Endodermal cell (in vitro differentiated cells): ENCODE results near the gene USP49. TPM values are rescaled to one million over a fixed set of nuclear protein-coding genes. Genes with fewer than 3 reads are reported as not detected.

Source experiments
- DNase-seq: peaks from one replicate; pipeline ENCODE4 v3.0.0-alpha.2; 2017
- H3K27ac ChIP-seq: 2 replicates; pipeline ENCODE4 v1.5.1; 2013; ENCODE audit warnings: mild to moderate bottlenecking, low read depth, low read length, moderate library complexity
- H3K27me3 ChIP-seq: 2 replicates; pipeline ENCODE4 v1.6.1; 2013; ENCODE audit warnings: mild to moderate bottlenecking, low read length, moderate library complexity; ENCODE audit not compliant: insufficient read depth, control insufficient read depth, poor library complexity, severe bottlenecking
- H3K36me3 ChIP-seq: 2 replicates; pipeline ENCODE4 v1.7.0; 2013; ENCODE audit warnings: mild to moderate bottlenecking, low read length, moderate library complexity; ENCODE audit not compliant: control insufficient read depth, insufficient read depth
- H3K4me1 ChIP-seq: one replicate; pipeline ENCODE4 v1.7.0; 2013; ENCODE audit warnings: low read length; ENCODE audit not compliant: control insufficient read depth, insufficient read depth
- H3K4me3 ChIP-seq: 2 replicates; pipeline ENCODE4 v1.5.1; 2013; ENCODE audit warnings: mild to moderate bottlenecking, low read length, moderate library complexity
- H3K9ac ChIP-seq: 2 replicates; pipeline ENCODE4 v1.6.1; 2013; ENCODE audit warnings: mild to moderate bottlenecking, low read length, moderate library complexity; ENCODE audit not compliant: poor library complexity, severe bottlenecking; ENCODE audit errors: extremely low read depth
- H3K9me3 ChIP-seq: 2 replicates; pipeline ENCODE4 v1.6.1; 2013; ENCODE audit warnings: mild to moderate bottlenecking, low read length, moderate library complexity; ENCODE audit not compliant: control insufficient read depth
- H3K27ac Mint-ChIP-seq: 2 replicates; pipeline ENCODE4 v1.8.0; 2020; ENCODE audit warnings: mixed read lengths
- H3K27me3 Mint-ChIP-seq: 2 replicates; pipeline ENCODE4 v1.8.0; 2021; ENCODE audit warnings: mild to moderate bottlenecking, mixed read lengths; ENCODE audit not compliant: insufficient read depth
- H3K36me3 Mint-ChIP-seq: 2 replicates; pipeline ENCODE4 v1.8.0; 2020; ENCODE audit warnings: low read depth, mixed read lengths
- H3K4me1 Mint-ChIP-seq: 2 replicates; pipeline ENCODE4 v1.8.0; 2020; ENCODE audit warnings: mixed read lengths
- H3K4me3 Mint-ChIP-seq: 2 replicates; pipeline ENCODE4 v1.8.0; 2020; ENCODE audit warnings: mild to moderate bottlenecking, moderate library complexity, mixed read lengths
- H3K9me3 Mint-ChIP-seq: 2 replicates; pipeline ENCODE4 v1.8.0; 2020; ENCODE audit warnings: mild to moderate bottlenecking, mixed read lengths
- WGBS, 2 experiments: methylation state at CpG; one replicate each; pipeline versions ENCODE4 v1.1.5 to v1.1.7; 2013; ENCODE audit warnings: missing lambda C conversion rate in 2 of 2, mixed read lengths in 1 of 2; ENCODE audit not compliant: insufficient coverage in 1 of 2, insufficient read length in 1 of 2; 5-methylcytosine and 5-hydroxymethylcytosine counted together
- total RNA-seq, 2 donors: library from RNA; stranded (reverse); fragmentation: NEBNext Ultra II Directional in 1 of 2; extraction: Animal tissue kit (Norgen Biotek cat#: 25700) in 1 of 2; gene quantifications; 2 replicates in 1 of 2; 3 replicates in 1 of 2; pipeline ENCODE4 v1.2.1, GENCODE V29; 2021
- TF ChIP-seq, protein P1 (sequence below): fragments of 200-600 bp; sonication (generic); conservative IDR thresholded peaks from 2 replicates; pipeline ENCODE4 v1.5.0; 2021; ENCODE audit warnings: antibody characterized with exemption, mild to moderate bottlenecking

Gene USP49
- total RNA-seq, 2 donors from 2014 or later, result 14.0 to 18.9 TPM

DNA sequence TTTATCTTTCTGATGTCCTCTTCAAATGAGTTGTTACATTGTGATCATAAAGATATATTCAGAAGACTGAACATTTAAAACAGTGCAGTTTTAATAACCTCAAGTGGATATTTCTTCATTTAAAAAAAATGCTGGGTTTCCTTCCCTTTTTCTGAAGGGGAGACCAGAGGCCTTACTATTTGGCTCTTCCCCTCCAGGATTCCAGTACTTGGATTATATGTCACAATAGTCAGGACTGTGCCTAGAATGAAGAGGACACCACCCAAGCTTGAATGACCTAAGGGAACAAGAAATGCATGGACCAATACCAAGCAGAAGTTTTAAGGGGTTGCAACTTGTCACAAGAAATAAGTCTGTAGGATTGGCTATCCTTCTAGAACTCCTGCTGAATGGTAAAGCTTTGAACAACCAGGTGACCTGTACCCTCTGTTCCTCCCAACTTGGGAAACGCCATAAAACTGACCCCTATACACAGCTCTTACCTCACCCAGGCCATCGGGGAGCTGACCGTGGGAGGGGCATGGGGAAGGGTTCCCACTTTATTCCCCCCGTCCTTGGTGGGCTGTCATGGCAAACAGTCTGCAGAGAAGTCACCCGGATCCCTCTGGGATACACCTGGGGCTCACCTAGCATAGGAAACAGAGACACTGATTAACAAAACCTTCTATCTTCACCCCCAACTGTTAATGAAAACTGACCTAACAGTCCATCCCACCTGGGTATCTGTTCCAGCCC, 117.5 kb downstream of the USP49 start:
- H3K4me3 ChIP-seq, result no peak overlapping the region
- H3K27ac ChIP-seq, result no peak overlapping the region
- H3K4me1 Mint-ChIP-seq, result peaks cover 14% of the 10 kb centered on the region
- peaks cover 23% of the 10 kb centered on the region for H3K36me3 Mint-ChIP-seq
- H3K27me3 ChIP-seq, result peaks cover 19% of the 10 kb centered on the region
- H3K27ac Mint-ChIP-seq, result no peak overlapping the region
- H3K36me3 ChIP-seq, result peaks cover 25% of the 10 kb centered on the region
- no peak for DNase-seq
- no peak overlapping the region for H3K9ac ChIP-seq
- TF ChIP-seq, protein P1, sequence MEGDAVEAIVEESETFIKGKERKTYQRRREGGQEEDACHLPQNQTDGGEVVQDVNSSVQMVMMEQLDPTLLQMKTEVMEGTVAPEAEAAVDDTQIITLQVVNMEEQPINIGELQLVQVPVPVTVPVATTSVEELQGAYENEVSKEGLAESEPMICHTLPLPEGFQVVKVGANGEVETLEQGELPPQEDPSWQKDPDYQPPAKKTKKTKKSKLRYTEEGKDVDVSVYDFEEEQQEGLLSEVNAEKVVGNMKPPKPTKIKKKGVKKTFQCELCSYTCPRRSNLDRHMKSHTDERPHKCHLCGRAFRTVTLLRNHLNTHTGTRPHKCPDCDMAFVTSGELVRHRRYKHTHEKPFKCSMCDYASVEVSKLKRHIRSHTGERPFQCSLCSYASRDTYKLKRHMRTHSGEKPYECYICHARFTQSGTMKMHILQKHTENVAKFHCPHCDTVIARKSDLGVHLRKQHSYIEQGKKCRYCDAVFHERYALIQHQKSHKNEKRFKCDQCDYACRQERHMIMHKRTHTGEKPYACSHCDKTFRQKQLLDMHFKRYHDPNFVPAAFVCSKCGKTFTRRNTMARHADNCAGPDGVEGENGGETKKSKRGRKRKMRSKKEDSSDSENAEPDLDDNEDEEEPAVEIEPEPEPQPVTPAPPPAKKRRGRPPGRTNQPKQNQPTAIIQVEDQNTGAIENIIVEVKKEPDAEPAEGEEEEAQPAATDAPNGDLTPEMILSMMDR, result no peak
- H3K27me3 Mint-ChIP-seq, result peaks cover 28% of the 10 kb centered on the region
- no peaks in the 10 kb centered on the region for H3K4me1 ChIP-seq
- H3K4me3 Mint-ChIP-seq, result no peak overlapping the region
- no peaks in the 10 kb centered on the region for H3K9me3 Mint-ChIP-seq
- WGBS, 2 experiments, result 83 to 95% methylated on average over 1 to 5 of the region's 5 CpGs
- H3K9me3 ChIP-seq, result no peaks in the 10 kb centered on the region

DNA sequence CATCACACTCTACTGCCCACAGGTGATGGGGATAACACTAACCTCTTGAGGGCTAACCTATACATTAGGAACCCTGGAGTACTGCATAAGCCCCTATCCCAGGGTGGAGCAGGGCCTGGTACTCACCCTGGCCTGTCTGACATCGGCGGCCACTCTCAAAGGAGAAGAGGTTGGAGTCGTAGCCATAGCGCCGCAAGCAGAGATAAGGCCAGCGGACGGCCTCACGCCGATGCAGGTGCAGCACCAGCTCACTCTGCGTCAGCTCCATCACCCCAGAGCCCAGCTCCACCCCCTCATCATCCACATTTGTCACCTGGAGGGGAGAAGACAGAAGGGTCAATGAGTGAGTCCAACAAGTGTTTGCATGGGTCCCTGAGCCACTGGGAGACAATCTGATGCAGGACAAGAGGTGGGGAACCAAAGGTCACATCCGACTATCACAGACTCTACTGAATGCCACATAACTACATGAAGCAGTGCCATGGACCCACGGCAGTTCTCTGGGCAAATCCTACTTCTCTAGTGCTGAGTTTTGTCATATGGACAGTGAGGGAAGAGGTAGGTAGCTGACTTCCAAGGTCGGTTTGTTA, 119.8 kb downstream of the USP49 start:
- Mint-ChIP-seq H3K4me3 (no peak overlapping the region), H3K9me3 (no peaks in the 10 kb centered on the region), H3K27ac (no peak overlapping the region), H3K4me1 (peaks cover 9% of the 10 kb centered on the region), H3K27me3 (peaks cover 7% of the 10 kb centered on the region), H3K36me3 (peaks cover 36% of the 10 kb centered on the region)
- no peak for DNase-seq
- Histone ChIP-seq H3K4me3 (no peak overlapping the region), H3K4me1 (no peaks in the 10 kb centered on the region), H3K27ac (no peak overlapping the region), H3K9me3 (no peaks in the 10 kb centered on the region), H3K27me3 (no peaks in the 10 kb centered on the region), H3K9ac (no peak overlapping the region), H3K36me3 (peaks cover 37% of the 10 kb centered on the region)
- WGBS, 2 experiments, result 94 to 96% methylated on average over 2 to 13 of the region's 13 CpGs
- TF ChIP-seq, protein P1, result no peak

DNA sequence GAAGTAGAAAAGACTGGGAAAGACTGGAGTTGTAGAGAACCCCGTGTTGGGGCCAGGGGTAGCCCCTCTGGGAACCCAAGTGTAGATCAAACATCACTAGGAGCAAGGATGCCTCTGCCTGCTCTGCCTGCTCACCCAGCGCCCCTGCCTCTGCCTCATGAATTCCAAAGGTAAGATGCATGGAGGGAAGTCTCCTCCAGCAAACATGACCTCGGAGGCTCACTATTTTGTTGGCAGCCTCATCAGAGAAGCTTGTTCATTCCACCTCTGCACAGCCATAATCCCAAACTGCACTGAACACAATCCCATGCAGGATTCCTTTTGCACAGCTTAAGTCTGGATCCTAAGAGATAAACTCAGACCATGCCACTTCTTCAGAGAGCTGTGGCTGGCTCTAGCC, 120.3 kb downstream of the USP49 start:
- DNase-seq, result no peak

More for the DNA sequence above, 120.3 kb downstream of the USP49 start:
- H3K4me3 ChIP-seq, result no peak overlapping the region
- Mint-ChIP-seq H3K36me3 (peaks cover 39% of the 10 kb centered on the region), H3K4me3 (no peak overlapping the region), H3K9me3 (no peaks in the 10 kb centered on the region), H3K27me3 (peaks cover 5% of the 10 kb centered on the region), H3K4me1 (peaks cover 9% of the 10 kb centered on the region), H3K27ac (no peak overlapping the region)
- TF ChIP-seq, protein P1, result no peak
- H3K27ac ChIP-seq, result no peak overlapping the region
- H3K27me3 ChIP-seq, result no peaks in the 10 kb centered on the region
- H3K9ac ChIP-seq, result no peak overlapping the region
- H3K36me3 ChIP-seq, result peaks cover 37% of the 10 kb centered on the region
- no peaks in the 10 kb centered on the region for H3K9me3 ChIP-seq
- H3K4me1 ChIP-seq, result no peaks in the 10 kb centered on the region
- 89 to 90% methylated on average over 3 of the region's 3 CpGs for WGBS, 2 experiments
